Measurements from ENCODE around the gene DCN.

DCN gene

GRCh38 chr12:91176358-91176757, 6.3 kb downstream of the DCN start:
- Histone ChIP-seq H3K4me1 (ENCODE audit: low read length) (peaks cover 17% of the 10 kb centered on the region), H3K27me3 (ENCODE audit: low read depth, low read length) (no peaks in the 10 kb centered on the region), H3K36me3 (replicated peaks; ENCODE audit: low read depth, low read length) (no peaks in the 10 kb centered on the region), H4K20me1 (ENCODE audit: insufficient read depth, low read length) (no peaks in the 10 kb centered on the region), H3K9ac (ENCODE audit: low read length) (no peak overlapping the region), H3K27ac (ENCODE audit: low read length) (no peak overlapping the region), H3K4me3 (ENCODE audit: low read length) (no peak overlapping the region), H3K4me2 (ENCODE audit: low read length) (no peak overlapping the region), H3K9me3 (ENCODE audit: insufficient read depth, low read length) (no peaks in the 10 kb centered on the region), H2AFZ (ENCODE audit: low read depth, low read length) (no peak overlapping the region), H3K79me2 (ENCODE audit: low read length) (no peaks in the 10 kb centered on the region)
- TF ChIP-seq EZH2phosphoT487 (IDR thresholded peaks at IDR 0.05; ENCODE audit: low read depth) (no peak), CTCF (IDR thresholded peaks at IDR 0.05; ENCODE audit: low read depth, low read length) (no peak)

GRCh38 chr12:91173124-91173523, 9.5 kb downstream of the DCN start:
- no peaks in the 10 kb centered on the region for H3K79me2 ChIP-seq (ENCODE audit: low read length)
- no peak overlapping the region for H3K9ac ChIP-seq (ENCODE audit: low read length)
- H3K4me1 ChIP-seq (ENCODE audit: low read length): 0 out of 2 replicates have a peak, but pooled peaks cover under 1% of the 10 kb centered on the region
- H3K9me3 ChIP-seq (ENCODE audit: insufficient read depth, low read length): no peaks in the 10 kb centered on the region
- no peak for TF ChIP-seq EZH2phosphoT487 (IDR thresholded peaks at IDR 0.05; ENCODE audit: low read depth)
- no peak for TF ChIP-seq CTCF (IDR thresholded peaks at IDR 0.05; ENCODE audit: low read depth, low read length)
- no peaks in the 10 kb centered on the region for H3K27me3 ChIP-seq (ENCODE audit: low read depth, low read length)
- no peaks in the 10 kb centered on the region for H3K36me3 ChIP-seq (replicated peaks; ENCODE audit: low read depth, low read length)
- no peaks in the 10 kb centered on the region for H4K20me1 ChIP-seq (ENCODE audit: insufficient read depth, low read length)
- H3K4me3 ChIP-seq (ENCODE audit: low read length): no peak overlapping the region
- H2AFZ ChIP-seq (ENCODE audit: low read depth, low read length): no peak overlapping the region
- no peak overlapping the region for H3K4me2 ChIP-seq (ENCODE audit: low read length)
- H3K27ac ChIP-seq (ENCODE audit: low read length): no peak overlapping the region

- Histone ChIP-seq H3K4me2 (ENCODE audit: low read length) (no peak overlapping the region), H3K36me3 (replicated peaks; ENCODE audit: low read depth, low read length) (no peaks in the 10 kb centered on the region), H3K9me3 (ENCODE audit: insufficient read depth, low read length) (no peaks in the 10 kb centered on the region), H3K79me2 (ENCODE audit: low read length) (no peaks in the 10 kb centered on the region), H3K27ac (ENCODE audit: low read length) (no peak overlapping the region), H3K4me1 (ENCODE audit: low read length) (no peaks in the 10 kb centered on the region), H3K4me3 (ENCODE audit: low read length) (no peak overlapping the region), H2AFZ (ENCODE audit: low read depth, low read length) (no peak overlapping the region), H3K27me3 (ENCODE audit: low read depth, low read length) (no peaks in the 10 kb centered on the region), H3K9ac (ENCODE audit: low read length) (no peak overlapping the region), H4K20me1 (ENCODE audit: insufficient read depth, low read length) (no peaks in the 10 kb centered on the region)
- TF ChIP-seq EZH2phosphoT487 (IDR thresholded peaks at IDR 0.05; ENCODE audit: low read depth): no peak
- no peak for TF ChIP-seq CTCF (IDR thresholded peaks at IDR 0.05; ENCODE audit: low read depth, low read length)
Measured at GRCh38 chr12:91172096-91172495, 10.5 kb downstream of the DCN start.

GRCh38 chr12:91171476-91171875, 11.1 kb downstream of the DCN start:
- no peak overlapping the region for H3K9ac ChIP-seq (ENCODE audit: low read length)
- H3K36me3 ChIP-seq (replicated peaks; ENCODE audit: low read depth, low read length): no peaks in the 10 kb centered on the region
- no peaks in the 10 kb centered on the region for H3K4me1 ChIP-seq (ENCODE audit: low read length)
- no peak overlapping the region for H3K4me3 ChIP-seq (ENCODE audit: low read length)
- no peak overlapping the region for H2AFZ ChIP-seq (ENCODE audit: low read depth, low read length)
- no peaks in the 10 kb centered on the region for H3K9me3 ChIP-seq (ENCODE audit: insufficient read depth, low read length)
- H3K79me2 ChIP-seq (ENCODE audit: low read length): no peaks in the 10 kb centered on the region
- TF ChIP-seq CTCF (IDR thresholded peaks at IDR 0.05; ENCODE audit: low read depth, low read length) (no peak), EZH2phosphoT487 (IDR thresholded peaks at IDR 0.05; ENCODE audit: low read depth) (no peak)
- H3K27ac ChIP-seq (ENCODE audit: low read length): no peak overlapping the region
- no peaks in the 10 kb centered on the region for H3K27me3 ChIP-seq (ENCODE audit: low read depth, low read length)
- H3K4me2 ChIP-seq (ENCODE audit: low read length): no peak overlapping the region
- H4K20me1 ChIP-seq (ENCODE audit: insufficient read depth, low read length): no peaks in the 10 kb centered on the region
